D721Med (cell line): ENCODE results near the gene S100A13.

Source experiments
- DNase-seq: peaks from one replicate; pipeline ENCODE4 v3.0.0; 2011; ENCODE audit warnings: low spot score; ENCODE audit not compliant: insufficient read length
- FAIRE-seq: peaks from 2 replicates; lab custom pipeline; 2011; peaks lifted over from hg19 to GRCh38; lab: Jason Lieb, UNC
- CTCF ChIP-seq: IDR thresholded peaks from 2 replicates; pipeline ENCODE4 v1.5.1; 2012; ENCODE audit warnings: mild to moderate bottlenecking, control low read depth; ENCODE audit not compliant: insufficient read depth; ENCODE audit errors: missing control alignments

The S100A13 gene

GRCh38 chr1:153655333-153655732 is 28.0 kb upstream of the S100A13 start:
- DNase-seq = no peak
- no peak for TF ChIP-seq CTCF
- no peak for FAIRE-seq

GRCh38 chr1:153652805-153653500 is 25.6 kb upstream of the S100A13 start:
- DNase-seq = no peak
- no peak for FAIRE-seq
- no peak for TF ChIP-seq CTCF

GRCh38 chr1:153651771-153652170 is 24.5 kb upstream of the S100A13 start:
- FAIRE-seq (no peak), DNase-seq (no peak)
- no peak for TF ChIP-seq CTCF

GRCh38 chr1:153649863-153650235 is 22.5 kb upstream of the S100A13 start:
- DNase-seq (no peak), FAIRE-seq (no peak)
- no peak for TF ChIP-seq CTCF

GRCh38 chr1:153649137-153649862 is 22.0 kb upstream of the S100A13 start:
- TF ChIP-seq CTCF = no peak
- no peak for FAIRE-seq
- no peak for DNase-seq

GRCh38 chr1:153648000-153648643 is 20.8 kb upstream of the S100A13 start:
- FAIRE-seq (no peak), DNase-seq (no peak)
- TF ChIP-seq CTCF = no peak

GRCh38 chr1:153647346-153647714 is 20.0 kb upstream of the S100A13 start:
- FAIRE-seq (no peak), DNase-seq (no peak)
- TF ChIP-seq CTCF = no peak
